Activated CD4-positive, alpha-beta T cell treated with anti-CD3 and anti-CD28 coated beads, Interleukin-2, amount 50 U/mL, for 24 hours (primary cell): ENCODE results near the gene ITGB7.

Experiments used
- DNase-seq, 2 donors: peaks; one replicate each; pipeline ENCODE4 v3.0.0-alpha.2; 2020; ENCODE audit warnings: low read depth in 1 of 2, low spot score in 1 of 2

The ITGB7 gene

DNA sequence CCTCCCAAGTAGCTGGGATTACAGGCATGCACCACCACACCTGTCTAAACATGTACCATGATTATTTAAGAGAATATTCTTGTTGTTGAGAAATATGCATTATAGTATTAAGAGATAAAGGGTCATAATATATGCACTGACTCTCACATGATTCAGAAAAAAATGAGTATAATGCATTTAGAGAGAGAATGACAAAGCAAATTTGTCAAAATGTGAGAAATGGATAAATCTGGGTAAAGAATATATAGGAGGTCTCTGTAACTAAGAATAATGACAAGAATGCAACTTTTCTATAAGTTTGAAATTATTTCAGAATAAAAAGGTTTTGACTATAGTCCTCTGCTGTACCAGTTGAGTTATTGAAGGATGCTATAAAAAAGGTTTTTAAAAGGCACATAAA, 54.7 kb downstream of the ITGB7 start:
- no peak for DNase-seq

- DNase-seq, result no peak
Measured at GRCh38 chr12:53151039-53151438, 56.0 kb downstream of the ITGB7 start.

- DNase-seq, result no peak
Measured at GRCh38 chr12:53147653-53148052, 59.4 kb downstream of the ITGB7 start.

DNA sequence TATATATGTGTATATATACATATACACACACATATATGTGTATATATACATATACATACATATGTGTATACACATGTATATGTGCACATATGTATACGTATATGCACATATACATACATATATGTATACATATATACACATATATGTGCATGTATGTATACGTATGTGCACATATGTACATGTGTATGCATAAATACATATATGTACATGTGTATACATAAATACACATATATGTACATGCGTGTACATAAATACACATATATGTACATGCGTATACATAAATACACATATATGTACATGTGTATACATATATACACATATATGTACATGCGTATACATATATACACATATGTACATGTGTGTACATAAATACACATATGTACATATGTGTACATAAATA, 59.9 kb downstream of the ITGB7 start:
- no peak for DNase-seq

GRCh38 chr12:53145383-53146260, 61.4 kb downstream of the ITGB7 start:
- no peak for DNase-seq

DNA sequence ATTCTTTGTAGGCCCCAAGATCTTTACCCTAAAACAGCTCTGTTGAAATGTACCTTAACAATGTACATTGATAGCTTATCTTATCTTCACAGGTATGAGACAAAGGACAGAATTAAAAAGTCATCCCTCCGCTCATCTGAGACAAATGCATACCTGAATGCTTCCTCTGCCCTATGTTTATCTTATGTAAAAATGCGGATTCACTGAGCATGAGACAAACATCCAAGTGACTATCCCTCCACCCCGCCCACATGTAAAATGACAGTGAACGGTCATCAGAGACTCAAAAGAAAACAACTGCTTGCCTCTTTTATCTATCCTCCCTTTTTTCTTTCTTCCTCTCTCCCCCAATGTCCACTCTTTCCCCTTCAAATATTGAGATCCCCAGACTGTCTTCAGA, 63.7 kb downstream of the ITGB7 start:
- no peak for DNase-seq
